Liver (tissue), 9 donors: ENCODE measurements around the gene DPF3. TPM values are rescaled to one million over a fixed set of nuclear protein-coding genes. Genes with fewer than 3 reads are reported as not detected.

ENCODE experiments used
- DNase-seq: peaks from one replicate; pipeline ENCODE4 v3.0.0-alpha.2; 2017; ENCODE audit warnings: low spot score
- H3K27ac ChIP-seq, 2 donors: one replicate each; pipeline ENCODE4 v1.7.0; 2013; ENCODE audit warnings: inconsistent platforms in 2 of 2, low read length in 2 of 2, control low read depth in 1 of 2, low read depth in 1 of 2, mild to moderate bottlenecking in 1 of 2
- H3K27me3 ChIP-seq, 4 donors: one replicate each; pipeline versions ENCODE4 v1.6.1 to v1.7.0; 2013; ENCODE audit warnings: low read length in 3 of 4, inconsistent platforms in 1 of 4, mild to moderate bottlenecking in 1 of 4, moderate library complexity in 1 of 4; ENCODE audit not compliant: control insufficient read depth in 4 of 4, insufficient read depth in 4 of 4
- H3K36me3 ChIP-seq, 4 donors: one replicate each; pipeline versions ENCODE4 v1.6.1 to v1.7.0; 2013; ENCODE audit warnings: low read length in 3 of 4, mild to moderate bottlenecking in 3 of 4, low read depth in 1 of 4, moderate library complexity in 1 of 4; ENCODE audit not compliant: control insufficient read depth in 4 of 4, insufficient read depth in 3 of 4
- H3K4me1 ChIP-seq, 4 donors: one replicate each; pipeline versions ENCODE4 v1.6.1 to v1.7.0; 2013; ENCODE audit warnings: low read length in 3 of 4, mild to moderate bottlenecking in 3 of 4, moderate library complexity in 1 of 4; ENCODE audit not compliant: control insufficient read depth in 4 of 4, insufficient read depth in 4 of 4
- H3K4me3 ChIP-seq, 3 donors: one replicate each; pipeline versions ENCODE4 v1.6.1 to v1.7.0; 2013; ENCODE audit warnings: low read length in 3 of 3, control low read depth in 1 of 3, low read depth in 1 of 3, mild to moderate bottlenecking in 1 of 3
- H3K9ac ChIP-seq, 2 donors: one replicate each; pipeline ENCODE4 v1.7.0; 2013; ENCODE audit warnings: low read length in 2 of 2, mild to moderate bottlenecking in 2 of 2, moderate library complexity in 2 of 2, control low read depth in 1 of 2, low read depth in 1 of 2
- H3K9me3 ChIP-seq, 4 donors: one replicate each; pipeline versions ENCODE4 v1.6.1 to v1.7.0; 2013; ENCODE audit warnings: low read length in 3 of 4; ENCODE audit not compliant: control insufficient read depth in 4 of 4
- EGR1 ChIP-seq, 2 donors: IDR thresholded peaks; 2 replicates each; pipeline ENCODE4 v1.6.1; 2016 to 2018; ENCODE audit warnings: antibody characterized with exemption in 2 of 2, low read depth in 2 of 2
- FOXA1 ChIP-seq: IDR thresholded peaks from 2 replicates; pipeline ENCODE4 v1.6.1; 2016; ENCODE audit warnings: antibody characterized with exemption
- FOXA2 ChIP-seq: IDR thresholded peaks from 2 replicates; pipeline ENCODE4 v1.6.1; 2016; ENCODE audit warnings: antibody characterized with exemption
- GABPA ChIP-seq, 2 donors: IDR thresholded peaks in 1 of 2; conservative IDR thresholded peaks in 1 of 2; 2 replicates each; pipeline ENCODE4 v1.6.1; 2016; ENCODE audit warnings: antibody characterized with exemption in 2 of 2, mild to moderate bottlenecking in 1 of 2, moderate library complexity in 1 of 2
- HNF4A ChIP-seq, 2 donors: conservative IDR thresholded peaks; 2 replicates each; pipeline ENCODE4 v1.6.1; 2016; ENCODE audit warnings: antibody characterized with exemption in 2 of 2, mild to moderate bottlenecking in 2 of 2
- HNF4G ChIP-seq: IDR thresholded peaks from 2 replicates; pipeline ENCODE4 v1.6.1; 2016; ENCODE audit warnings: antibody characterized with exemption
- JUND ChIP-seq, 2 donors: IDR thresholded peaks; 2 replicates each; pipeline ENCODE4 v1.6.1; 2016; ENCODE audit warnings: antibody characterized with exemption in 2 of 2
- RAD21 ChIP-seq, 2 donors: IDR thresholded peaks; 2 replicates each; pipeline ENCODE4 v1.6.1; 2016; ENCODE audit warnings: antibody characterized with exemption in 2 of 2, mild to moderate bottlenecking in 2 of 2
- RXRA ChIP-seq, 2 donors: IDR thresholded peaks; 2 replicates each; pipeline ENCODE4 v1.6.1; 2017 to 2018; ENCODE audit warnings: antibody characterized with exemption in 2 of 2, mild to moderate bottlenecking in 1 of 2
- SP1 ChIP-seq: IDR thresholded peaks from 2 replicates; pipeline ENCODE4 v1.6.1; 2018; ENCODE audit warnings: antibody characterized with exemption, mild to moderate bottlenecking
- TAF1 ChIP-seq: conservative IDR thresholded peaks from 2 replicates; pipeline ENCODE4 v1.6.1; 2016; ENCODE audit warnings: antibody characterized with exemption, mild to moderate bottlenecking
- YY1 ChIP-seq: IDR thresholded peaks from 2 replicates; pipeline ENCODE4 v1.6.1; 2016; ENCODE audit warnings: antibody characterized with exemption, mild to moderate bottlenecking
- WGBS: extraction: QIAGEN DNeasy Blood & Tissue Kit; methylation state at CpG from one replicate; pipeline ENCODE4 v1.1.7; 2013; 5-methylcytosine and 5-hydroxymethylcytosine counted together
- polyA plus RNA-seq, 2 donors: library from polyadenylated mRNA; stranded (reverse) in 1 of 2; unstranded in 1 of 2; fragments of 200-250 nt in 1 of 2; fragments of >200 nt in 1 of 2; fragmentation: Nextera tagmentation in 1 of 2; extraction: Ambion mirVana in 1 of 2; gene quantifications; one replicate each; pipeline versions ENCODE4 v1.2.1 to v1.2.3, GENCODE V29; 2013 to 2015
- total RNA-seq, 2 donors: library from RNA; depleted of rRNA; stranded (reverse); fragments of >200 nt; gene quantifications; one replicate each; pipeline ENCODE4 v1.2.3, GENCODE V29; 2014
- TF ChIP-seq, protein P1 (sequence below): IDR thresholded peaks from 2 replicates; pipeline ENCODE4 v1.6.1; 2016; ENCODE audit warnings: antibody characterized with exemption
- TF ChIP-seq, protein P2 (sequence below): IDR thresholded peaks from 2 replicates; pipeline ENCODE4 v1.6.1; 2016; ENCODE audit warnings: antibody characterized with exemption
- TF ChIP-seq, protein P3 (sequence below): IDR thresholded peaks from 2 replicates; pipeline ENCODE4 v1.6.1; 2016; ENCODE audit warnings: antibody characterized with exemption
- TF ChIP-seq, protein P4 (sequence below): fragments of 150-350 bp; IDR thresholded peaks from 2 replicates; pipeline ENCODE4 v1.5.1; 2017; ENCODE audit warnings: improper control_type of control experiment, low read depth, low read length; ENCODE audit not compliant: missing input control
- TF ChIP-seq, protein P5 (sequence below): IDR thresholded peaks from 2 replicates; pipeline ENCODE4 v1.6.1; 2016; ENCODE audit warnings: antibody characterized with exemption, mild to moderate bottlenecking
- donor health status: healthy.
- donor health status: healthy.
- donor health status: healthy.
- donor health status: healthy.
- donor health status: healthy.

DPF3 gene
- total and polyA plus RNA-seq, 4 donors: 1.1 to 23.2 (median 2.5) TPM

DNA sequence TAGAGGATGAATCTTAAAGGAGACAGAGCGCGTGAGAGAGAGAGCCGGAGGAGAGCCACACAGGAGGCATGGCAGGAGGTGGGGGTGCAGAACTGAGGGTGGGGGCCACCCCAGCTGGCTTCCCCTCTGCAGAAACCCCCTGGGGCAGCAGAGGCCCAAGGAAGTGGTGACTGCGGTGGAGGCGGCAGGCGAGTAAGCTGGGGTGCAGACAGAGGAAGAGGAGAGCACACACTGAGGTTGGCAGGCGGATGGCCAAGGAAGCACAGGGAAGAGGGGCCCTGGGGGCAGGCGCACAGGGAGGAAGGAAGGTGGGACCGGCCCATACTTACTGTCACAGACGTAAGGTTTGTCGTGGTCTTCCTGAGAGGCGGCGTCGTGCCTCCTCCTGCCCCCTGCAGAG is 179.8 kb downstream of the DPF3 start:
- peaks cover 0 to 6% (median 1%) of the 10 kb centered on the region in 4 donors for H3K36me3 ChIP-seq
- H3K9me3 ChIP-seq: no peaks in the 10 kb centered on the region
- no peak overlapping the region for H3K9ac ChIP-seq
- 84% methylated on average over 14 of the region's 14 CpGs for WGBS
- no peaks in the 10 kb centered on the region for H3K27me3 ChIP-seq
- TF ChIP-seq RXRA (IDR thresholded peaks at IDR 0.05): no peak
- TF ChIP-seq, protein P1, sequence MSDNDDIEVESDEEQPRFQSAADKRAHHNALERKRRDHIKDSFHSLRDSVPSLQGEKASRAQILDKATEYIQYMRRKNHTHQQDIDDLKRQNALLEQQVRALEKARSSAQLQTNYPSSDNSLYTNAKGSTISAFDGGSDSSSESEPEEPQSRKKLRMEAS: no peak
- TF ChIP-seq, protein P2, sequence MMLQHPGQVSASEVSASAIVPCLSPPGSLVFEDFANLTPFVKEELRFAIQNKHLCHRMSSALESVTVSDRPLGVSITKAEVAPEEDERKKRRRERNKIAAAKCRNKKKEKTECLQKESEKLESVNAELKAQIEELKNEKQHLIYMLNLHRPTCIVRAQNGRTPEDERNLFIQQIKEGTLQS: no peak
- no peak for TF ChIP-seq FOXA2
- TF ChIP-seq YY1: no peak
- TF ChIP-seq, protein P3, sequence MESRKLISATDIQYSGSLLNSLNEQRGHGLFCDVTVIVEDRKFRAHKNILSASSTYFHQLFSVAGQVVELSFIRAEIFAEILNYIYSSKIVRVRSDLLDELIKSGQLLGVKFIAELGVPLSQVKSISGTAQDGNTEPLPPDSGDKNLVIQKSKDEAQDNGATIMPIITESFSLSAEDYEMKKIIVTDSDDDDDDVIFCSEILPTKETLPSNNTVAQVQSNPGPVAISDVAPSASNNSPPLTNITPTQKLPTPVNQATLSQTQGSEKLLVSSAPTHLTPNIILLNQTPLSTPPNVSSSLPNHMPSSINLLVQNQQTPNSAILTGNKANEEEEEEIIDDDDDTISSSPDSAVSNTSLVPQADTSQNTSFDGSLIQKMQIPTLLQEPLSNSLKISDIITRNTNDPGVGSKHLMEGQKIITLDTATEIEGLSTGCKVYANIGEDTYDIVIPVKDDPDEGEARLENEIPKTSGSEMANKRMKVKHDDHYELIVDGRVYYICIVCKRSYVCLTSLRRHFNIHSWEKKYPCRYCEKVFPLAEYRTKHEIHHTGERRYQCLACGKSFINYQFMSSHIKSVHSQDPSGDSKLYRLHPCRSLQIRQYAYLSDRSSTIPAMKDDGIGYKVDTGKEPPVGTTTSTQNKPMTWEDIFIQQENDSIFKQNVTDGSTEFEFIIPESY: no peak
- TF ChIP-seq, protein P4, sequence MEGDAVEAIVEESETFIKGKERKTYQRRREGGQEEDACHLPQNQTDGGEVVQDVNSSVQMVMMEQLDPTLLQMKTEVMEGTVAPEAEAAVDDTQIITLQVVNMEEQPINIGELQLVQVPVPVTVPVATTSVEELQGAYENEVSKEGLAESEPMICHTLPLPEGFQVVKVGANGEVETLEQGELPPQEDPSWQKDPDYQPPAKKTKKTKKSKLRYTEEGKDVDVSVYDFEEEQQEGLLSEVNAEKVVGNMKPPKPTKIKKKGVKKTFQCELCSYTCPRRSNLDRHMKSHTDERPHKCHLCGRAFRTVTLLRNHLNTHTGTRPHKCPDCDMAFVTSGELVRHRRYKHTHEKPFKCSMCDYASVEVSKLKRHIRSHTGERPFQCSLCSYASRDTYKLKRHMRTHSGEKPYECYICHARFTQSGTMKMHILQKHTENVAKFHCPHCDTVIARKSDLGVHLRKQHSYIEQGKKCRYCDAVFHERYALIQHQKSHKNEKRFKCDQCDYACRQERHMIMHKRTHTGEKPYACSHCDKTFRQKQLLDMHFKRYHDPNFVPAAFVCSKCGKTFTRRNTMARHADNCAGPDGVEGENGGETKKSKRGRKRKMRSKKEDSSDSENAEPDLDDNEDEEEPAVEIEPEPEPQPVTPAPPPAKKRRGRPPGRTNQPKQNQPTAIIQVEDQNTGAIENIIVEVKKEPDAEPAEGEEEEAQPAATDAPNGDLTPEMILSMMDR: no peak
- TF ChIP-seq HNF4G: no peak
- TF ChIP-seq GABPA (IDR thresholded peaks at IDR 0.05 in 1 of 2, conservative IDR thresholded peaks at IDR 0.05 in 1 of 2): no peak
- TF ChIP-seq RAD21 (IDR thresholded peaks at IDR 0.05): no peak
- no peak overlapping the region for H3K27ac ChIP-seq
- no peak overlapping the region for H3K4me3 ChIP-seq
- DNase-seq: no peak
- H3K4me1 ChIP-seq: no peaks in the 10 kb centered on the region

DNA sequence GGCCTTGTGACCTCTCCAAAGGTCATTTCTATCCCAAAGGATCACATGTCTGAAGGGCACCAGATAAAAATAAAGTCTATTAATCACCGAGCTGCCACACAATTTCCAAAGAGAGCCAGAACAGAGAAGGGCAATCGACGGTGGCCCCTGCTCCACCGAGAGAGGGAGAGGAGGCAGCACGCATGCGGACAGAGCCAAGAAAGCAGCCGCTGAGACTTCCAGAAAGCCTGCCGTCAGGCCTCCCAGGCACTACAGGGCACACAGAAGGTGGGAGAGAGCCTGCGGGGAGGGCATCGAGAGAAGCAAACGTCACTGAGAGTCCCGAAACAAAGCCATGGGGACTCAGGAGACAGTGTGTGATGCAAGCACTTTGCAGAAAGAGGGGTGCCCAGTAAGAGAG is 182.0 kb downstream of the DPF3 start:
- Histone ChIP-seq H3K9ac (no peak overlapping the region), H3K4me1 (no peaks in the 10 kb centered on the region), H3K36me3 (peaks cover 0 to 6% (median 1%) of the 10 kb centered on the region in 4 donors), H3K9me3 (no peaks in the 10 kb centered on the region), H3K27ac (no peak overlapping the region), H3K27me3 (no peaks in the 10 kb centered on the region), H3K4me3 (no peak overlapping the region)
- 96% methylated on average over 12 of the region's 12 CpGs for WGBS
- no peak for TF ChIP-seq RXRA (IDR thresholded peaks at IDR 0.05)
- TF ChIP-seq YY1: no peak
- no peak for TF ChIP-seq RAD21 (IDR thresholded peaks at IDR 0.05)
- TF ChIP-seq, protein P2: no peak
- TF ChIP-seq HNF4A (conservative IDR thresholded peaks at IDR 0.05): no peak
- TF ChIP-seq, protein P5, sequence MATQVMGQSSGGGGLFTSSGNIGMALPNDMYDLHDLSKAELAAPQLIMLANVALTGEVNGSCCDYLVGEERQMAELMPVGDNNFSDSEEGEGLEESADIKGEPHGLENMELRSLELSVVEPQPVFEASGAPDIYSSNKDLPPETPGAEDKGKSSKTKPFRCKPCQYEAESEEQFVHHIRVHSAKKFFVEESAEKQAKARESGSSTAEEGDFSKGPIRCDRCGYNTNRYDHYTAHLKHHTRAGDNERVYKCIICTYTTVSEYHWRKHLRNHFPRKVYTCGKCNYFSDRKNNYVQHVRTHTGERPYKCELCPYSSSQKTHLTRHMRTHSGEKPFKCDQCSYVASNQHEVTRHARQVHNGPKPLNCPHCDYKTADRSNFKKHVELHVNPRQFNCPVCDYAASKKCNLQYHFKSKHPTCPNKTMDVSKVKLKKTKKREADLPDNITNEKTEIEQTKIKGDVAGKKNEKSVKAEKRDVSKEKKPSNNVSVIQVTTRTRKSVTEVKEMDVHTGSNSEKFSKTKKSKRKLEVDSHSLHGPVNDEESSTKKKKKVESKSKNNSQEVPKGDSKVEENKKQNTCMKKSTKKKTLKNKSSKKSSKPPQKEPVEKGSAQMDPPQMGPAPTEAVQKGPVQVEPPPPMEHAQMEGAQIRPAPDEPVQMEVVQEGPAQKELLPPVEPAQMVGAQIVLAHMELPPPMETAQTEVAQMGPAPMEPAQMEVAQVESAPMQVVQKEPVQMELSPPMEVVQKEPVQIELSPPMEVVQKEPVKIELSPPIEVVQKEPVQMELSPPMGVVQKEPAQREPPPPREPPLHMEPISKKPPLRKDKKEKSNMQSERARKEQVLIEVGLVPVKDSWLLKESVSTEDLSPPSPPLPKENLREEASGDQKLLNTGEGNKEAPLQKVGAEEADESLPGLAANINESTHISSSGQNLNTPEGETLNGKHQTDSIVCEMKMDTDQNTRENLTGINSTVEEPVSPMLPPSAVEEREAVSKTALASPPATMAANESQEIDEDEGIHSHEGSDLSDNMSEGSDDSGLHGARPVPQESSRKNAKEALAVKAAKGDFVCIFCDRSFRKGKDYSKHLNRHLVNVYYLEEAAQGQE: no peak
- no peak for TF ChIP-seq JUND (IDR thresholded peaks at IDR 0.05)
- TF ChIP-seq EGR1 (IDR thresholded peaks at IDR 0.05; ENCODE audit: low read depth in 2 of 2): no peak
- TF ChIP-seq, protein P4: no peak
- TF ChIP-seq TAF1: no peak
- no peak for TF ChIP-seq FOXA1
- TF ChIP-seq FOXA2: no peak
- TF ChIP-seq HNF4G: no peak
- TF ChIP-seq, protein P3: no peak
- no peak for TF ChIP-seq SP1
- DNase-seq: no peak
